Measurements from ENCODE around the gene EFNA3.

GRCh38 chr1:155092641-155093040, 14.0 kb downstream of the EFNA3 start:
- TF ChIP-seq, protein P1, sequence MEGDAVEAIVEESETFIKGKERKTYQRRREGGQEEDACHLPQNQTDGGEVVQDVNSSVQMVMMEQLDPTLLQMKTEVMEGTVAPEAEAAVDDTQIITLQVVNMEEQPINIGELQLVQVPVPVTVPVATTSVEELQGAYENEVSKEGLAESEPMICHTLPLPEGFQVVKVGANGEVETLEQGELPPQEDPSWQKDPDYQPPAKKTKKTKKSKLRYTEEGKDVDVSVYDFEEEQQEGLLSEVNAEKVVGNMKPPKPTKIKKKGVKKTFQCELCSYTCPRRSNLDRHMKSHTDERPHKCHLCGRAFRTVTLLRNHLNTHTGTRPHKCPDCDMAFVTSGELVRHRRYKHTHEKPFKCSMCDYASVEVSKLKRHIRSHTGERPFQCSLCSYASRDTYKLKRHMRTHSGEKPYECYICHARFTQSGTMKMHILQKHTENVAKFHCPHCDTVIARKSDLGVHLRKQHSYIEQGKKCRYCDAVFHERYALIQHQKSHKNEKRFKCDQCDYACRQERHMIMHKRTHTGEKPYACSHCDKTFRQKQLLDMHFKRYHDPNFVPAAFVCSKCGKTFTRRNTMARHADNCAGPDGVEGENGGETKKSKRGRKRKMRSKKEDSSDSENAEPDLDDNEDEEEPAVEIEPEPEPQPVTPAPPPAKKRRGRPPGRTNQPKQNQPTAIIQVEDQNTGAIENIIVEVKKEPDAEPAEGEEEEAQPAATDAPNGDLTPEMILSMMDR (conservative IDR thresholded peaks at IDR 0.05 in 1 of 2, IDR thresholded peaks at IDR 0.05 in 1 of 2; ENCODE audit: extremely low read depth in 1 of 2, insufficient read depth in 1 of 2, low read depth in 1 of 2, low read length in 2 of 2), result no peak
- no peak for TF ChIP-seq EZH2 (IDR thresholded peaks at IDR 0.05; ENCODE audit: borderline replicate concordance, low read length)

Data from mammary epithelial cell (primary cell).